ENCODE data around the gene EDA2R.

DNA sequence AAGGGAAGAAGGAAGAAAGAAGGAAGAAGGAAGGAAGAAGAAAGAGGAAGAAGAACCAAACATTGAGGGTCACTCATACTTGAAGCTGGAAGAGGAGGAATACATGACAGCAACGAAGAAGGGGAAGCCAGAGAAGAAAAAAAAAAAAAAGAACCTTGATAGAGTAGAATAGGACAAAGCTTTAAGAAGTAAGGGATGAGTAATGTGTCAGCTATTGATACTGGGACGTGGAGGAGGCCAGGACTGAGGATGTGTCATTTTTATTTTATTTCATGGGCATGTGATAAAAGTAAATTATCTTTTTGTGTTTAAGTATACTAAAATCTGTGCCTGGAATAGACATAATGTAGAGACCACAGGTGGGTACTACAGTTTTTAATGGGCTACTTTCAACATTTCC is 6.4 kb downstream of the EDA2R start:
- TF ChIP-seq CTCF (IDR thresholded peaks at IDR 0.05) (no peak), EZH2 (IDR thresholded peaks at IDR 0.05) (no peak), EZH2phosphoT487 (IDR thresholded peaks at IDR 0.05) (no peak)

Measured in neural progenitor cell (in vitro differentiated cells).